Smooth muscle cell (in vitro differentiated cells): ENCODE results near the gene CHN1. TPM values are rescaled to one million over a fixed set of nuclear protein-coding genes. Genes with fewer than 3 reads are reported as not detected.

Experiments used
- DNase-seq: peaks from one replicate; lab custom pipeline; 2025; ENCODE audit not compliant: unreplicated experiment; lab: John Stamatoyannopoulos, UW
- H2AFZ ChIP-seq: fragments of 200-600 bp; sonication (generic); 2 replicates; pipeline ENCODE4 v1.6.0; 2016; ENCODE audit warnings: antibody characterized with exemption, low read depth, mild to moderate bottlenecking
- H3F3A ChIP-seq: fragments of 200-600 bp; sonication (generic); 2 replicates; pipeline ENCODE4 v1.6.0; 2017; ENCODE audit warnings: antibody characterized with exemption, low read depth
- H3K27ac ChIP-seq: fragments of 200-600 bp; sonication (generic); 2 replicates; pipeline ENCODE4 v1.5.1; 2016; ENCODE audit warnings: low read depth, mild to moderate bottlenecking
- H3K27me3 ChIP-seq: fragments of 200-600 bp; sonication (generic); 2 replicates; pipeline ENCODE4 v1.6.1; 2016; ENCODE audit warnings: low read depth, mild to moderate bottlenecking
- H3K36me3 ChIP-seq: fragments of 200-600 bp; sonication (generic); 2 replicates; pipeline ENCODE4 v1.5.1; 2016; ENCODE audit warnings: low read depth
- H3K4me1 ChIP-seq: fragments of 200-600 bp; sonication (generic); 2 replicates; pipeline ENCODE4 v1.5.1; 2016; ENCODE audit warnings: low read depth
- H3K4me2 ChIP-seq: fragments of 200-600 bp; sonication (generic); 2 replicates; pipeline ENCODE4 v1.6.0; 2016; ENCODE audit warnings: mild to moderate bottlenecking
- H3K4me3 ChIP-seq: fragments of 200-600 bp; sonication (generic); 2 replicates; pipeline ENCODE4 v1.5.1; 2016; ENCODE audit warnings: mild to moderate bottlenecking
- H3K79me2 ChIP-seq: fragments of 200-600 bp; sonication (generic); 2 replicates; pipeline ENCODE4 v1.6.0; 2016; ENCODE audit warnings: low read depth, mild to moderate bottlenecking
- H3K9ac ChIP-seq: fragments of 200-600 bp; sonication (generic); 2 replicates; pipeline ENCODE4 v1.6.0; 2016; ENCODE audit warnings: low read depth
- H3K9me3 ChIP-seq: fragments of 200-600 bp; sonication (generic); replicated peaks from 2 replicates; pipeline ENCODE4 v1.5.1; 2016; ENCODE audit warnings: low read depth
- H4K20me1 ChIP-seq: fragments of 200-600 bp; sonication (generic); 2 replicates; pipeline ENCODE4 v1.6.0; 2016; ENCODE audit warnings: low read depth
- CTCF ChIP-seq: fragments of 200-600 bp; sonication (generic); IDR thresholded peaks from 2 replicates; pipeline ENCODE4 v1.5.1; 2017; ENCODE audit warnings: borderline replicate concordance, mild to moderate bottlenecking, antibody characterized with exemption; ENCODE audit not compliant: insufficient read depth, poor library complexity, severe bottlenecking
- WGBS: methylation state at CpG from one replicate; pipeline ENCODE4 v1.1.7; 2016; ENCODE audit warnings: low lambda C conversion rate; 5-methylcytosine and 5-hydroxymethylcytosine counted together
- polyA plus RNA-seq: library from polyadenylated mRNA; unstranded; fragments of >200 nt; fragmentation: Nextera tagmentation; extraction: Ambion mirVana; gene quantifications from 2 replicates; pipeline ENCODE4 v1.2.1, GENCODE V29; 2016
- total RNA-seq: library from RNA; depleted of rRNA; stranded (reverse); fragments of >200 nt; gene quantifications from 2 replicates; pipeline ENCODE4 v1.2.3, GENCODE V29; 2014

Gene CHN1
- total and polyA plus RNA-seq, 2 experiments from 2014 or later = 33.5 to 44.8 TPM

- Histone ChIP-seq H4K20me1 (no peaks in the 10 kb centered on the region), H2AFZ (peak overlapping the region; percentile 89), H3K79me2 (no peaks in the 10 kb centered on the region), H3K9me3 (no peaks in the 10 kb centered on the region), H3K4me1 (peaks cover 20% of the 10 kb centered on the region), H3K4me3 (no peak overlapping the region), H3F3A (no peaks in the 10 kb centered on the region), H3K9ac (no peak overlapping the region), H3K27ac (no peak overlapping the region), H3K27me3 (no peaks in the 10 kb centered on the region), H3K36me3 (no peaks in the 10 kb centered on the region), H3K4me2 (peak overlapping the region; percentile 55)
- DNase-seq = no peak
- WGBS = 68% methylated on average over 2 of the region's 2 CpGs
- TF ChIP-seq CTCF = peak; percentile 70
Observed at GRCh38 chr2:174985614-174986013, 19.6 kb downstream of the CHN1 start.

GRCh38 chr2:174984561-174984960, 20.6 kb downstream of the CHN1 start:
- no peak overlapping the region for H3K4me2 ChIP-seq
- H3K9ac ChIP-seq = no peak overlapping the region
- no peak for TF ChIP-seq CTCF
- H2AFZ ChIP-seq = no peak overlapping the region
- no peaks in the 10 kb centered on the region for H4K20me1 ChIP-seq
- no peaks in the 10 kb centered on the region for H3K27me3 ChIP-seq
- no peaks in the 10 kb centered on the region for H3K36me3 ChIP-seq
- no peaks in the 10 kb centered on the region for H3F3A ChIP-seq
- WGBS = 53% methylated on average over 4 of the region's 4 CpGs
- no peak overlapping the region for H3K27ac ChIP-seq
- H3K79me2 ChIP-seq = no peaks in the 10 kb centered on the region
- no peaks in the 10 kb centered on the region for H3K9me3 ChIP-seq
- no peak overlapping the region for H3K4me3 ChIP-seq
- DNase-seq = no peak
- H3K4me1 ChIP-seq = peaks cover 17% of the 10 kb centered on the region

GRCh38 chr2:174981331-174981730, 23.9 kb downstream of the CHN1 start:
- Histone ChIP-seq H3K79me2 (no peaks in the 10 kb centered on the region), H3F3A (no peaks in the 10 kb centered on the region), H3K4me2 (no peak overlapping the region), H3K9me3 (no peaks in the 10 kb centered on the region), H4K20me1 (no peaks in the 10 kb centered on the region), H3K27me3 (no peaks in the 10 kb centered on the region), H3K9ac (no peak overlapping the region), H3K27ac (no peak overlapping the region), H3K36me3 (no peaks in the 10 kb centered on the region), H3K4me3 (no peak overlapping the region), H3K4me1 (peaks cover 17% of the 10 kb centered on the region), H2AFZ (no peak overlapping the region)
- TF ChIP-seq CTCF = no peak
- no peak for DNase-seq
- 86% methylated on average over 2 of the region's 2 CpGs for WGBS

- no peaks in the 10 kb centered on the region for H4K20me1 ChIP-seq
- no peak overlapping the region for H3K4me2 ChIP-seq
- H2AFZ ChIP-seq = no peak overlapping the region
- H3K9ac ChIP-seq = no peak overlapping the region
- no peak overlapping the region for H3K27ac ChIP-seq
- TF ChIP-seq CTCF = no peak
- H3K79me2 ChIP-seq = no peaks in the 10 kb centered on the region
- no peak overlapping the region for H3K4me3 ChIP-seq
- WGBS = 38% methylated on average over 1 of the region's 1 CpG
- no peaks in the 10 kb centered on the region for H3K36me3 ChIP-seq
- no peaks in the 10 kb centered on the region for H3F3A ChIP-seq
- H3K9me3 ChIP-seq = no peaks in the 10 kb centered on the region
- no peaks in the 10 kb centered on the region for H3K27me3 ChIP-seq
- H3K4me1 ChIP-seq = peaks cover 5% of the 10 kb centered on the region
- no peak for DNase-seq
Observed at GRCh38 chr2:174979996-174980395, 25.2 kb downstream of the CHN1 start.
